Fibroblast of skin of left quadriceps (primary cell): Measurements from ENCODE around the gene SYNDIG1L.
"Not testable (repeated sequence)": the region's sequence is repeated elsewhere in the genome, so short reads cannot be mapped to it uniquely, and the experiment has no call there.

Experiments used
- DNase-seq, 2 experiments: peaks; one replicate each; pipeline ENCODE4 v3.0.0-alpha.2; 2013; ENCODE audit warnings: low read depth in 2 of 2

The SYNDIG1L gene

DNA sequence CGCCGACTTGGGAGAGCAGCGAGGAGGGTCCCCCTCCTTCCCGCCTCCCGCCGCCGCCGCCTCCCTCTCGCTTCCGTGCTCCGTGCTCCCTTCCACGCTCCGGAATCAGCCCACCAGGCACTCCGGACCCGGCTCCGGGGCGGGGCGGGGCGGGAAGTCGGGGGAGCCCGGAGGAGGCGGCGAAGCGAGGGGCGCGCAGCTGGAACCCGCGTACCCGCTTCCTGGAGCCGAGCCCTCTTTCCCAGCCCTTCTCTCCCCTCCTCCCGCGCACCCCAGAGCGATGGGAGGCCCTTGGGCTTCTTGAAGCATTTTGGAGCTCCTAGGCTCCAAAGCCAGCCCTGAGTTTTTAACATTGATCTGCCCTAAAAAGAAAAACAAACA, at the start of gene SYNDIG1L:
SYNDIG1L (minus strand) TSS at position 9 of the 381 bp plus-strand sequence. CDS start 16,466 bp downstream, outside the sequence.
- no peak for DNase-seq

DNA sequence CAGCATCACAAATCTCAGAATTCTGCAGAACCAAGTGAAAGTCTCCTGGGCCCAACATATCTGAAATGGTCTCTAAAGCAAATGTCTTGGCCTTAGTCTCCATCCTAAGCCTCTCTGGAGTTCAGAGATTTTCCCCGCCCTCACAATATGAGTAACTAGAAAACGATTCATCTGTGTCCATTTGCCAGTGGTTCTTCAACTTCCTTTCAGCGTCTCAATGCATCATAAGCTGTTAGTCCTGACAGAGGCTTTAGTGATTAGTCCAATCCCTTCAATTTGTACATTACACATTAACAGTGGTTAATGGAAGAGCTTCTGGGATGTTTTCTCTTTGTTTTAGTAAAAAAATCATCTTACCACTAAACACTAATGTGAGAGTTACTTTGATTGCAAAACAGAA, 49.7 kb upstream of the SYNDIG1L start:
- DNase-seq = peak; percentile 42 to 45

DNA sequence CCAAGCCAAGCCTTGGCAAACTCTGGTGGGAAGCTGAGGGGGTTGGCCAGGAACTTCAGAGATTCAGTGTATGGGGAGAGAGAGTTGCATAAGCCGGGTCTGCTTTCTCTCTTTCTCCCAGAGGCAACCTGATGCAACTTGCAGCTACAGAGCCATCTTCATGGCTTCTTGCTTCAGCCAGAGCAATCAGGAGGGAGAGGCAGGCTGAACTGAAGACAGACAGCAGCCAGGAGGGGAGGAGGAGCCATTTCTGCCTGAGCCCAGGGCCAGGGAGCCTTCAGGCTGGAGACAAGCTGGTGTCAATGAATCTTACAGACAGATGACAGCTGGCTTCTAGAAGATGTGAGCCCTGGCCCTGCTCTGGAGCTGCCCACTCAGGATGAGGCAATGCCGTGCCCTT, 48.4 kb upstream of the SYNDIG1L start:
- no peak for DNase-seq

DNA sequence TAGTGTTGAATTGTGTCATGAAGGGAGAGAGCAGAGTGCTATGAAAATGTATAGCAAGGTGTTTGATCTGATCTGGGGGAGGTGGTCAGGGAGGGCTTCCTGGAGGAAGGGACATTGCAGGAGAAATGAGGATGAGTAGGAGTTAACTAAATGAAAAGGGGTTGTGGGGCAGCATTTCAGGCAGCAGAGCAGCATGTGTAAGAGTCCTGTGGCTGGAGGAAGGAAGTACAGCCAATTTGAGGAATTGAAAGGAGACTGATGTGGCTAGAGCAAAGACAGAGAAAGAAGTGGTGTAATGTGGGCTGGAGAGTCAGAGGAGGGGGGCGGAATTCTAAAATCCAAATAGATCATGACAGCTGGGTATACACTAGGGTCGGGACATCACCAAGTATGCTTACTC, 46.6 kb upstream of the SYNDIG1L start:
- no peak for DNase-seq

DNA sequence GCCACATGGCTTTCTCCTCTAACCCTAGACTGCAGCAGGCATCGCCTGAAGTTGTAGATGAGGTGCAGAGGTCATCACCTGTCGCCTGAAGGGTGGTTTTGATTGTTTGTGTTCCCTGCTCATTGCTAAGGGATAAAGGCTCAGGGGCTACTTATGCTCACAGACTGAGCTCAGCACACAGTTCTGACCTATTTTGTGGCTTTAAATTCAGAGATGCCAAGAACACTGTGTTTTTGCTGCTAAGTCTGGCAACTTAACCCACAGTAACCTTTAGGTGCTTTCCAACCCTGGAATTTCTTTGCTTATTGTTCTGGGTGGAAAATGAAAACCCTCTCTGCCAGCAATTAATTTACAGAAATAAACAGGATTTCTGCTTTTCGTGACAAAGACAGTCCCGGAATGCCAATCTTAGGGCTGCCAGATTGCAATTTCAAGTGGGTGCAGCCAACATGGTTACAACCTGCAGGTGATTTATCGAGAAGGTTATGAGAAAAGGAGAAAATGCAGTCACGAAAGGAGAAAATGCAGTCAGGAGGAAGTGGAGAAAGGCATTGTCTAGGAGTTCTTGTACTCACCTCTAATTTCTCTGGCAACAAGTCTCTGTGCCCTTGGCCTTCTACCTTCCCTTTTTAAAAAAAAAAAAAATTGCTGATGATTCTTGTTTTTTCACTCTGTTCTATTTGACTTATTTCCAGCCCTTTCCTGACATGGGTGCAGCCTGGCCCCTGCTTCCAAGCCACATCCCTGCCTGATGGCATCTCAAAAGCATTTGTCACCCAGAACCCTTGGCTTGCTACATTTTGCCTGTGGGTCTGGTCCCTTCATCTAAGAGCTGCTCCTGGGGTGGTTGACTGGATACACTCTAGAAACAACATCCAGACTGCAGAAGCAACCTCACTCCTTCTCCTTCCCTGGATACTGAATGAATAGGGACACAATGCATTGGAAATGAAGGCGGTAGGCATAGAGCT, 43.8 kb upstream of the SYNDIG1L start:
- no peak for DNase-seq

DNA sequence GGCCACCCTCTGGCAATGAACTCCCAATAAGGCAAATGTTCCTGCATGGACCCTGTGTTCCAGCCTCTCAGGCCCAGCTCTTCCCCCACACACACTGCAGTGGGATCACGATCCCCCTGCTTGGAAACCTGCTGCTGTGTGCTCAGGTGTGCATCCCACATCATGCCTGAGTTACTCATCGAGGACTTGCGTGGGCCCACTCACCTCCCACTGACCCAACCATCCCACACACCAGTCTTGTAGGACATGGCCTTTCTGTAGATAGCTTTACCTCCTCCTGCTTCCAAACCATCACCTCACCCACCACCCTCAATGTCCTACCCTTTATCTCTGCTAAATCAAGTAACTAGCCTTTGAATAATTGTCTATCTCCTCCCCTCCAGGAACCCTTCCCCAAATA, 42.5 kb upstream of the SYNDIG1L start:
- DNase-seq = no peak

DNA sequence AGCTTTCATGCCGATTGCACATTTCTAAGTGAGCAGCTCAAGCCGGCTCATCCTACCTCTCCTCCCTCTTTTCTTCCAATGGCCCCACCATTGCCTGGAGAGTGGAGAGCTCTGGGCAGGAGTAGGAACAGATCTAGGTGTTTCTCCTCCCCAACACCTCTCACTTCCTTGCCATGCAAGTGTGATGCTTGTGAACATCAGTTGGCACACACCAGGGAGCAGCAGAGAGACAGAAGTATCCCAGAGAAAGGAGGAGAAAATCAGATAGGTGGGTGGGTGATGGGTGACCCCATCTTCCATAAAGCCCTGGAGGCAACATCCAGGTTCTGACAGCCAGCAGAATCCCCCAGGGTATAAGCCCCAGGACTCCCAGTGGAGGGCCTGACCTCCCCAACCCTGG, 39.3 kb upstream of the SYNDIG1L start:
- no peak for DNase-seq

DNA sequence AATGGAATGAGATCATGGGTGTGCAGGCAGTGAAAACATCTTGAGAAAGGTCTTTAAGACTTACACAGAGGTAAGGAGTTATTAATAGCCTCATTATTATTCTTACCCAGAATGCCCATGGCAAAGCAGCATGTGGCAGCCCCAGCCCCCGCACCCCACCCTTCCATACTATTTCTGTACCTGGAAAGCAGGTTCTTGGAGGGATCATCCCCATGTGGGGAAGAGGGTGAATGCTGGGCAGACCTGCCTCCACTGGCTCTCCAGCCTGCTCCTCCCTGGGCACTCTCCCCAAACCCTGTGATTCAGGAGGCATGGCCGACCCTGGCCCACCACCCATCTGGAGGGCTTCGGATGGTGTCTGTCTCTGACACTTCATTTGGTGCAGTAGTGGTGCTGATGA, 38.8 kb upstream of the SYNDIG1L start:
- DNase-seq = no peak

DNA sequence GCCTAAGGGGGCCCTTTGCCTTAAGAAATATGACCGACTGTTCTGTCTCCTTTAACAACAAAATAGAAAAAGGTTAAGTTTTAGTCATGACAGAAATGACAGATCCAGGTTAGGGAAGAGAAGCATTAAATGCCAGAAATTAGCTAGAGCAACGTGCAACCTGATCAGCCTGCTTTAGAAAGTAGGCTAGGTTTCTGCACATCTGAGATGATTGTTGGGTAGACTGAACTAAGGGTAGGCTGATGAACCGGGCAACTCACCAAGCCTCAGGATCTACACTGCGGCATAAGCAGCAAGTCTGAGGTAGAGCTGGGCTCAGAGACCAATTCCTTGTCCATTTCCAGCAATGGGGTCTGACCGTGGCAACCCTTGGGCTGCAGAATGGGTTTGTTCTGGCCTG, 37.7 kb upstream of the SYNDIG1L start:
- DNase-seq = no peak

DNA sequence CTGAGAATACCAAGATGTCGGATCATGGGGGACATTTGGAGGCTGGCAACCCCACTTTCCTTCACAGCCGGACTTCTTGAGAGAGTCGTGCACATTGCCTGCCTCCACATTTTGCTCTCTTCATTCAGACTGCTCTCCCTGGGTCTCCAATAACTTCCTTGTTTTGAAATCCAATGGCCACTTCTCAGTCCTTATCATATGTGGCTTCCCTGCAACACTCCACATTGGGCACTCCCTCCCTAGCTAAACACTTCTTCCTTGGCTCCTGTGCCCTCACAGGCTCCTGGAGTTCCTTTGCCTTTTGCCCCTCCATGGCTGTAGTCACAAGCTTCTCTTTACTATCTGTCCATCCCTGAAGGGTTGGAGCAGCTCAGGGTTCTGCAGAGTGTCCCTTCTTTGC, 37.0 kb upstream of the SYNDIG1L start:
- no peak for DNase-seq

DNA sequence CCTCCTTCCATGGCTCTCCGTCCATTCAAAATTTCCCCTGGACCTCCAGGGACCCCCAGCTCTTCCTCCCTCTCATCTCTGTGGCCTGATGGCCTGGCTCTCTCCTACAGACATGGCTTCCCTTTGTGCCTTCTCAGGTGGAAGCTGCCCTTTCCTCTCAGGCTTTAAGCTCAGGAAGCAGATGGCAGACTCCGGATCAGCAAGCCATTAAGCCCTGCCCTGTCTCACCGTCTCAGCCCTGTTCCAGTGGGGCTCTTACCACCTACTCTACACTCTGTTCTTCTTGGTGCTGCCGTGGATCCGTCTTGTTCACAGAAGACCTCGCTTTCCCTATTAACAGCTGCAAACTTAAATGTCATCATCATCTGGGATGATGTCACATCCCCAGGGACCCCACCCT, 34.0 kb upstream of the SYNDIG1L start:
- DNase-seq = no peak

DNA sequence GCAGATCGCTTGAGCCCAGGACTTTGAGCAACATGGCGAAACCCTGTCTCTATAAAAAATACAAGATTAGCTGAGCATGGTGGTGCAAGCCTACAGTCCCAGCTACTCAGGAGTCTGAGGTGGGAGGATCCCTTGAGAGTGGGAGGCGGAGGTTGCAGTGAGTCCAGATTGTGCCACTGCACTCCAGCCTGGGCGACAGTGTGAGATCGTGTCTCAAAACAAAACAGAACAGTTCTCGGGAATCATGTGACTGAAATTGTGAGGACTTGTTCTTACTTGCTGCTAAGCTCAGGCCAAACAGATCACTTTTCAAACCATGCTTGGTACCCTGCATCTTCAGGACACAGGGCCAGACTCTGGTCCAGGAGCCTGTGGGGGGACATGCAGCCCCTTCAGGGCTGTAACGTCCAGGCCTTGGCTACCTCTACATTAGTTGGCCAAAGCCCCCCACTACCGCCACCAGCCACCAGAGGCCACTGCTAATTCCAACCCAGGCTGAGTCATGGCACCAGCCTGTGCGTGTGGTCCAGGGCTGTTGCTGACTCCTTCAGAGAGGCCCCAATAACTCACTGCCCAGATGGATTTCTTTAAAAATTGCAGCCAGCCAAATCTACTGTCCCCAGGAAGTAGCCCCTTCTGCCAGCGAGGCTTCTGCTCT, 33.4 kb upstream of the SYNDIG1L start:
- peak; percentile 7 to 9 for DNase-seq

DNA sequence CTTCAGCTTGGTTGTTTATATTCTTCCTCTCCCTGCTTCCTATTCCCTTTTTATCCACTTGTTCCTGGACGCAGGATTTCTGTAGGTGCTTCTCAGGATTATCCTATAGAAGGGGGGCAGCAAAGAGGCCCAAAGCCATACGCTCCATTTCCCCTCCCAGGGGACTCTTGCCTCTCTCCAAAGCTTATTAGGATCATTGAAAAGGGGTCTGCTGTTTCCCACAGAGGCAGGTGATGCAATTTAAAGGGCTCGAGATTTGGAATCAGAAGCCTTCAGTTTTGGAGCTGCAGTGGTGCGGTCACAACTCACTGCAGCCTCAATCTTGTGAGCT, 31.5 kb upstream of the SYNDIG1L start:
- DNase-seq = no peak

DNA sequence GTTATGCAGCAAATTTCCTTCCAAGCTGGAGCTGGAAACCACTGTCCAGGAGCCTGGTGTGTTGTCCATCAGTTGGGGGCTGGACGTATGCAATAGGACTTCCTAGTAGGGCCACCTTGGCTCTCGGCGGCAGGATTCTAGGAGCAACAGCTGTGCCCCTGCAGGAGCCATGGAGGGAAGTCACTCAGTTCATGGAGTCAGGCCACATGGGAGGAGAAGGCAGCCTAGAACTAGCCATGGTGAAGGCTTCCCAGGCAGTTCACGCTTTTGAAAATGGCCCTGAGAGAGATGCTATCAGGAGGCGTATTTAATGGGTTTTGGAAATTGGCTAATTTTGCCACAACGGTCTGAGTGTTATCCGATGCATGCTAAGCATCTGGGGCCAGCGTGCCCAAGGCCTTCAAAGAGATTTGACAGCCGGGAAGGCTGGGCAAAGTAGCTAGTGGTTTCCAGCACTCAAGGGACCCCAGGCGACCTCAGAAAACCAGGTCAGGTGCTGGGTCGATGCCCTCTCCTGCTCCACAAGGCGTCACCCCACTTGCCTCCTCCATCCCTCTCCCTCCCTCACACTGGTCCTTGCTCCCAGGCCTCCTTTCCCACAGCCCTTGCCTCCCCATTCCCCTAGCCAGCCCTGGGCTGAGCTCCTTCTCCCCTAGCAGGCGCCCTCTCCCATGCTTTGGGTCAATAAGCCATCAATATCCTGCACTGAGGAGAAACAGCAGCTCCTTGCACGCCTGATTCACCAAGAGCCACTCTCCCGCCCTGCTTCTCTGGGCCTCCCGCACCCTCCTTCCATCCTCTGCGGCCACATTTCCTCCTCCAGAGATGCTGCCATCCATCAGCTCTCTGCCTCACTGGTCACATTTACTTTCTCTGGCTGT, 30.9 kb upstream of the SYNDIG1L start:
- DNase-seq = no peak

DNA sequence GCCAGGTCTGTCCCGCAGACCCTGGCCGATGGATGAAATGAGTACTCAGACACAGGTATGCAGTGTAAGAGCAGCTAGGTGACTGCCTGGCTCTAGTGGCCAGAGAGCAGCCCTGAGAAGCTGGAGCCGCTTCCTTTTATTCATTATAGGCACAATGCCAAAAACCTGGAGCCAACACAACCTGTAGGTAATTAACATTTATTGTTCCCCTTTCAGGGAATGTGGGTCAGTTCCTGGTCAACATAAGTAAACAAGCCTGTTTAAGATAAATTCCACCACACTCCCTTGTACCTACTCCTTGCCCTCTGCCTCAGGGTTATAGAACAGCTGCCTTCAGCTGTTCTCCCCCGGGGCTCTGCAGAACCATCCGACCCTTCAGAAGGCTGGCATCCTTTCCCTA, 28.4 kb upstream of the SYNDIG1L start:
- not testable (repeated sequence) for DNase-seq

DNA sequence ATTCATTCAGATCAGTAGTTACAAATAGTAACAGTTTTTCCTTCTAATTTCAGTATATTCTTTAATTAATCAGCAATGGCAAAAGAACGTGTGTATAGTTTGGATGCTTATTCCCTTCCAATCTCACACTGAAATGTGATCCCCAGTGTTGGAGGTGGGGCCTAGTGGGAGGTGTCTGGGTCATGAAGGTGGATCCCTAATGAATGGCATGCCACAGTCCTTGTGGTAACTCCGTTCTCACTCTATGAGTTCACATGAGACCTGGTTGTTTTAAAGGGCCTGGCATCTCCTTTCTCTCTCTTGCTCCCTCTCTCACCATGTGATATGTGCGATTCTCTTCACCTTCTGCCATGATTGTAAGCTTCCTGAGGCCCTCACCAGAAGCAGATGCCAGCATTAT, 18.9 kb upstream of the SYNDIG1L start:
- DNase-seq = no peak

DNA sequence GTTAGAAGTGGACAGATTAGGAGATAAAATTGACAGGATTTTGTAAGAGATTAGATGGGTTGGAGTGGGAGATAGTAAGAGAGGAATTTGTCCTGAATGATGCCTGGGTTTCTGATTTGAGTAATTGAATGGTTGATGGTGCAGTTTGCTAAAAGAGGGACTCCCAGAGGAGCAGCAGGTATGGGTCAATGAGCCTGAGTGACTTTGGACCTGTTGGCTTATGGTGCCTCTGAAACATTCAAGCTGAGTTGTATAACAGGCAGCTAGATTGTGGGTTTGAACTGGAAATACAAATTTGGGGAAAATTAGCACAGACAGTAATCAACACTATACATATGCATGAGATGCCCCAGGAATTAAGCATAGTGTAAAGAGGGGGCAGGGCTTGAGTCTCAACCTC, 16.7 kb upstream of the SYNDIG1L start:
- DNase-seq = no peak

DNA sequence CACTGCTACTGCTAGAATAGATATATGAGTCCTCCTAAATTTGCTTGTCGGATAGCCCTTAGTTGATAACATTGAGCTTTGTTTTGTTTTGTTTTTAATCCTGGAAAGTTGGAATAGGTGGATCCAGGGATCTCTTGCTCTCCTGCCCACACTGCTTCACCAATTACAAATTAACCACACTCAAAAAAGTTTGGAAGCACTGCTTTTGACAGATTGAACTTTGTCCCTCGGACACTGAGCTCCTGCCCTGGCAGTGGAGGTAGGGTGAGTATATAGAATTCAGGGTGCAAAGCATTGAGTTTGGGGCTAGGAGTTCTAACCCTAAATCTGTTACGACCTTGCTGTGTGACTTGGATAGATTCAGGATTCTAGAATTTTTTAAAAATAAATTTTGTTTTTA, 15.1 kb upstream of the SYNDIG1L start:
- no peak for DNase-seq

DNA sequence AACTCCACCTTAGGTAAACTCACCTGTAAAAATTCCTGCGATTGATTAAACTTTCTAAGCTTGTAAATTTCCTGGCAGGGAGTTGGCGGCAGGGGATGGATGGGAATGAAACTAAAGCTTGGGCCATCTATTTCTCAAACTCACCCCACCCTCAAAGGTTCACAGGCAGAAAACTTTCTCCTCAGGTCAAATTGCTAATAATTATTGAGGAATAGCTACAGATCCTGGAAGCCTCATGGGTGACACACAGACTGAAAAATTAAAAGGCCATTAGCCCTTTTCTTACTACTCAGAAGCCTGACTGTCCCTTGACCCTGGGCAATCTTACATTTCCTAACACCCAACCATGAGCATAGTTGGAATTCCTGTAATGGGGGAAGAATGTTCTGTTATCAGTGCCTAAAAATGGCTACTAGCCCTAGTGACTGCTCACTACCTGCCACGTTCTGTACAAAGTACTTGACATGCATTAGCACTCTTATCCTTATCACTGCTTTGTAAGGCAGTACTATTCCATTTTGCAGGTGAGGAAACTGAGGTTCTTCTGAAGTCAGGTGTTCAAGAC, 12.4 kb upstream of the SYNDIG1L start:
- DNase-seq = no peak

DNA sequence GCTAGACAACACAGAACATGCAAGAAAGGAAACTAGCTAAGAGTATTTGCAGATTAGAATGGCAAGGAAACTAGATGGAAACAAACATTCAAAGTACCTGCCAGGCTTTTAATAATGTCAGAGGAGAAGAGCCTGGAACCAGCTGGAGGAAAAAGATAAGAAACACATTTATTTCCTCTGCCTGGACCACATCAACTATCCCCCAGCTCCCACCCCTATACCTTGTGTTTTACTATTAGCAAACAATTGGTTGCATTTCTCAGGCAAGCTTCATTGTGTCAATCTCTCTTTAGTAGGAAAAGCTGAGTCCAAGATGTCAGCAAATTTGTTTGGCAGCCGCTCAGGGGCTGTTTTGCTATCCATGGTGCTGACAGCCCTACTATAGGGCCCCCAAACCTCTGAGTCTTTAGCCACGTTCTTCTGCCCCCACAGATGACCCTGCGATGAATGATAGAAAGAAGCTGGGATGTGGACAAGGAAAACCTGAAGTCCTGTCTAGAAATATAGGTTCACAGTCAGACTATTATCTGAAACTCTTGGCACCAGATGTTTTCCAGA, 11.6 kb upstream of the SYNDIG1L start:
- DNase-seq = no peak

DNA sequence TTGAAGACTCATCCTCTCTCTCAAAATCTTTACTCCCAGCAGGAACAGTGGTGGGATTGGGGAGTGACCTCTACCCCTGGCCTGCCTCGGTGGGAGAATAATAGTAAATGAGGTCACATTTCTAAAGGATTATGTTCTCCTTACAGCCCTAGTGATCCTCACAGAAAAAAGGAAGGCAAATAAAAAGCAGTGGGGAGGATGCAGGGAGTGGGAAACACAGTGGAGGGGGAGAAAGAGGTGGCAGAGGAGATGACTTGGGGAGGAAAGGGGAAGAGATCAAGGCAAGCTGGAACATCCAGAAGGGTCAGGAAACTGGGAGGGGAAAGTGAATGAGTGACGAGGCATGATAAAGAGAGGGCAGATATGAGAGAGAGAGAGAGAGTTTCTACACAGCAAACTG, 8.3 kb upstream of the SYNDIG1L start:
- DNase-seq = no peak

DNA sequence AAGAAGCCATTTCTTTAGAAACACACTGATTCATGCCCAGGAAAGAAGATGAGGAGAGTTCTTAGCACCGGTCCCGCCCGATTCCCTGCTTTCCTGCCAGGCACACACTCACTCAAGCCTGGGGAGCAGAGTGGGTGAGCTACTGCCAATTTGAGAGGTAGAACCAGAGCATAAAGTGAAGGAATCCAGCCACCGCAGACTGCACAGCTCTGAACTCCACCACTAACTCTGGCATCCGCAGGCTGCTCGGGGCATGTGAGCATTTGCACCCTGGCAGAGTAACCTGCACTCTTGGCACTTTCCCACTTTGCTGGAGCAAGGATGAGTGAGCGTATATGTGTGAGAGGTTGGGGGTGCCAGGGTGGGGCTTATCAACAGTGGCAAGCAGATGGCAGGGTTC, 4.0 kb upstream of the SYNDIG1L start:
- no peak for DNase-seq
